HepG2 (cell line): Measurements from ENCODE around the gene PLOD3. TPM values are rescaled to one million over a fixed set of nuclear protein-coding genes. Genes with fewer than 3 reads are reported as not detected.

Source experiments
- HOXD1 ChIP-seq: sonication (generic); formaldehyde crosslinking; IDR thresholded peaks from 2 replicates; pipeline ENCODE4 v1.5.0; 2020; ENCODE audit warnings: missing genetic modification reagents
- NFYC ChIP-seq: IDR thresholded peaks from 2 replicates; pipeline ENCODE4 v1.6.1; 2016; ENCODE audit warnings: missing genetic modification reagents, missing compliant biosample characterization
- TARDBP ChIP-seq: sonication (generic); formaldehyde crosslinking; IDR thresholded peaks from 2 replicates; pipeline ENCODE4 v1.8.0; 2022; ENCODE audit warnings: mild to moderate bottlenecking, missing genetic modification reagents
- ZNF484 ChIP-seq: sonication (generic); formaldehyde crosslinking; IDR thresholded peaks from 2 replicates; pipeline ENCODE4 v1.5.1; 2020; ENCODE audit warnings: mild to moderate bottlenecking, low read depth, missing genetic modification reagents, borderline replicate concordance
- ZNF703 ChIP-seq: sonication (generic); formaldehyde crosslinking; IDR thresholded peaks from 2 replicates; pipeline ENCODE4 v1.5.1; 2020; ENCODE audit warnings: missing genetic modification reagents, mild to moderate bottlenecking, moderate library complexity, borderline replicate concordance
- polyA plus RNA-seq, 8 experiments: library from polyadenylated mRNA; depleted of rRNA in 3 of 8; stranded (reverse) in 7 of 8; unstranded in 1 of 8; fragments of >200 nt; fragmentation: Illumina TruSeq in 4 of 8; extraction: Trizol in 4 of 8; gene quantifications; 2 replicates each; pipeline versions ENCODE4 v1.2.1 to v1.2.3, GENCODE V29; 2011 to 2016; ENCODE audit warnings: low read depth in 4 of 8, missing spikeins in 1 of 8, mixed read lengths in 1 of 8; ENCODE audit not compliant: insufficient read depth in 1 of 8
- total RNA-seq, 5 experiments: library from RNA; depleted of rRNA; stranded (reverse); fragments of >200 nt; fragmentation: Illumina TruSeq; extraction: Trizol; gene quantifications; 2 replicates each; pipeline ENCODE4 v1.2.3, GENCODE V29; 2016; ENCODE audit warnings: low read depth in 1 of 5
- TF ChIP-seq, protein P1 (sequence below): sonication (generic); formaldehyde crosslinking; IDR thresholded peaks from 2 replicates; pipeline ENCODE4 v1.4.0; 2020; ENCODE audit warnings: missing genetic modification reagents
- TF ChIP-seq, protein P2 (sequence below): sonication (generic); formaldehyde crosslinking; IDR thresholded peaks from 2 replicates; pipeline ENCODE4 v1.8.1; 2022; ENCODE audit warnings: low read depth, mild to moderate bottlenecking, missing genetic modification reagents
- TF ChIP-seq, protein P3 (sequence below): sonication (generic); formaldehyde crosslinking; IDR thresholded peaks from 2 replicates; pipeline ENCODE4 v1.5.0; 2020; ENCODE audit warnings: mild to moderate bottlenecking, low read depth, missing genetic modification reagents, borderline replicate concordance

PLOD3 gene
- total and polyA plus RNA-seq, 2 of the 13 experiments (the other 11 are each of a cell fraction or from before 2014, with no cell fraction given): 65.8 to 67.4 TPM

DNA sequence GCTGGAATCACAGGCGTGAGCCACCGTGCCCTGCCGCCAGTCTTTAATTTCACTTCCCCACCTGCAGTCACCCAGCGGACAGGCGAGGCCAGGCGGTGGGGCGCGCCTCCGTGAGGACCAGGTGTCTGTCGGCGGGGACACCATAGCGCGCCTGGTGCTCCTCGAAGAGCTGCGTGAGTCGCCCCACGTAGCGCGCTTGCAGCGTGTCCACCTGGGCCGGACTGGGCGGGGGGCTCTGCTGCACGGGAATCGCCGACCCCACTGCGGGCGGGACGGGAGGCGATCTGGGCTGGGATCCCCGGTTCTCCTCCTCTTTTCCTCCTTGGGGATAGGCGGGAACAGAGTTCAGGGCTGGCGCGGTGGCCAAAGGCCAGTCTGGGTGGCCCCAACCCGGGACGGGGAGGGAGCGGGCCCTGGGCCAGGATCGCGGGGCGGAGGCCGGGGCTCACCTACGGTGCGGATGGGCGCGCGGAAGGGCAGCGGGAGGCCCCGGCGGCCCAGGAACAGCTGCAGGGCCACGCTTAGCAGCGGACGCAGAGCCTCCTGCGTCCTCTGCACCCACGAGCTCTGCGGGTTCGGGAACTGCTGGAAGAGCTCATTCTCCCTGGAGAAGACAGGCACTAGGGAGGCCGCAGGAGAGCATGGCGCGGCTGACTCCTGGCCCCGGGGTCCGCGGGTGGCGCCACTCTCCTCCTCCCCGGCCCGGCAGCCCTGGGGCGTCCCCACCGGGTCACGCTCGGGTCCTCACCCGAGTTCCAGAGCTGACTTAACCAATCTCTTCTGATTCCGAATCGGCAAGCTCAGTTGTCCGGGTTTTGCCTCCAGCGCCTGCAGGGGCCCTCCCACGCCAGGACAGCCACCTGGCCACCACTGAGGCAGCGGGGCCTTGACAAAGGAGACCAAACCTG lies 15.4 kb downstream of the PLOD3 start (continued):
- TF ChIP-seq NFYC (CRISPR knock-in tag) (no peak), ZNF703 (no peak), TARDBP (CRISPR knock-in tag) (peak; percentile 14; the same call in 1 of the 2 replicates), HOXD1 (peak; percentile 77; the same call in 1 of the 2 replicates), ZNF484 (CRISPR knock-in tag) (no peak)
- TF ChIP-seq, protein P1, sequence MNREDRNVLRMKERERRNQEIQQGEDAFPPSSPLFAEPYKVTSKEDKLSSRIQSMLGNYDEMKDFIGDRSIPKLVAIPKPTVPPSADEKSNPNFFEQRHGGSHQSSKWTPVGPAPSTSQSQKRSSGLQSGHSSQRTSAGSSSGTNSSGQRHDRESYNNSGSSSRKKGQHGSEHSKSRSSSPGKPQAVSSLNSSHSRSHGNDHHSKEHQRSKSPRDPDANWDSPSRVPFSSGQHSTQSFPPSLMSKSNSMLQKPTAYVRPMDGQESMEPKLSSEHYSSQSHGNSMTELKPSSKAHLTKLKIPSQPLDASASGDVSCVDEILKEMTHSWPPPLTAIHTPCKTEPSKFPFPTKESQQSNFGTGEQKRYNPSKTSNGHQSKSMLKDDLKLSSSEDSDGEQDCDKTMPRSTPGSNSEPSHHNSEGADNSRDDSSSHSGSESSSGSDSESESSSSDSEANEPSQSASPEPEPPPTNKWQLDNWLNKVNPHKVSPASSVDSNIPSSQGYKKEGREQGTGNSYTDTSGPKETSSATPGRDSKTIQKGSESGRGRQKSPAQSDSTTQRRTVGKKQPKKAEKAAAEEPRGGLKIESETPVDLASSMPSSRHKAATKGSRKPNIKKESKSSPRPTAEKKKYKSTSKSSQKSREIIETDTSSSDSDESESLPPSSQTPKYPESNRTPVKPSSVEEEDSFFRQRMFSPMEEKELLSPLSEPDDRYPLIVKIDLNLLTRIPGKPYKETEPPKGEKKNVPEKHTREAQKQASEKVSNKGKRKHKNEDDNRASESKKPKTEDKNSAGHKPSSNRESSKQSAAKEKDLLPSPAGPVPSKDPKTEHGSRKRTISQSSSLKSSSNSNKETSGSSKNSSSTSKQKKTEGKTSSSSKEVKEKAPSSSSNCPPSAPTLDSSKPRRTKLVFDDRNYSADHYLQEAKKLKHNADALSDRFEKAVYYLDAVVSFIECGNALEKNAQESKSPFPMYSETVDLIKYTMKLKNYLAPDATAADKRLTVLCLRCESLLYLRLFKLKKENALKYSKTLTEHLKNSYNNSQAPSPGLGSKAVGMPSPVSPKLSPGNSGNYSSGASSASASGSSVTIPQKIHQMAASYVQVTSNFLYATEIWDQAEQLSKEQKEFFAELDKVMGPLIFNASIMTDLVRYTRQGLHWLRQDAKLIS (CRISPR knock-in tag): no peak
- TF ChIP-seq, protein P2, sequence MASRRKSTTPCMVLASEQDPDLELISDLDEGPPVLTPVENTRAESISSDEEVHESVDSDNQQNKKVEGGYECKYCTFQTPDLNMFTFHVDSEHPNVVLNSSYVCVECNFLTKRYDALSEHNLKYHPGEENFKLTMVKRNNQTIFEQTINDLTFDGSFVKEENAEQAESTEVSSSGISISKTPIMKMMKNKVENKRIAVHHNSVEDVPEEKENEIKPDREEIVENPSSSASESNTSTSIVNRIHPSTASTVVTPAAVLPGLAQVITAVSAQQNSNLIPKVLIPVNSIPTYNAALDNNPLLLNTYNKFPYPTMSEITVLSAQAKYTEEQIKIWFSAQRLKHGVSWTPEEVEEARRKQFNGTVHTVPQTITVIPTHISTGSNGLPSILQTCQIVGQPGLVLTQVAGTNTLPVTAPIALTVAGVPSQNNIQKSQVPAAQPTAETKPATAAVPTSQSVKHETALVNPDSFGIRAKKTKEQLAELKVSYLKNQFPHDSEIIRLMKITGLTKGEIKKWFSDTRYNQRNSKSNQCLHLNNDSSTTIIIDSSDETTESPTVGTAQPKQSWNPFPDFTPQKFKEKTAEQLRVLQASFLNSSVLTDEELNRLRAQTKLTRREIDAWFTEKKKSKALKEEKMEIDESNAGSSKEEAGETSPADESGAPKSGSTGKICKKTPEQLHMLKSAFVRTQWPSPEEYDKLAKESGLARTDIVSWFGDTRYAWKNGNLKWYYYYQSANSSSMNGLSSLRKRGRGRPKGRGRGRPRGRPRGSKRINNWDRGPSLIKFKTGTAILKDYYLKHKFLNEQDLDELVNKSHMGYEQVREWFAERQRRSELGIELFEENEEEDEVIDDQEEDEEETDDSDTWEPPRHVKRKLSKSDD (CRISPR knock-in tag): peak; percentile 47; the same call in 1 of the 2 replicates
- TF ChIP-seq, protein P3, sequence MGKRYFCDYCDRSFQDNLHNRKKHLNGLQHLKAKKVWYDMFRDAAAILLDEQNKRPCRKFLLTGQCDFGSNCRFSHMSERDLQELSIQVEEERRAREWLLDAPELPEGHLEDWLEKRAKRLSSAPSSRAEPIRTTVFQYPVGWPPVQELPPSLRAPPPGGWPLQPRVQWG (CRISPR knock-in tag): no peak
- TF ChIP-seq, all 625 proteins: peak for 187
